Measurements from ENCODE around the gene MAP7D3.

Gene MAP7D3

GRCh38 chrX:136207546-136207945, 43.7 kb downstream of the MAP7D3 start:
- no peak for DNase-seq (ENCODE audit: extremely low read depth in 1 of 2, low read depth in 1 of 2)

DNA sequence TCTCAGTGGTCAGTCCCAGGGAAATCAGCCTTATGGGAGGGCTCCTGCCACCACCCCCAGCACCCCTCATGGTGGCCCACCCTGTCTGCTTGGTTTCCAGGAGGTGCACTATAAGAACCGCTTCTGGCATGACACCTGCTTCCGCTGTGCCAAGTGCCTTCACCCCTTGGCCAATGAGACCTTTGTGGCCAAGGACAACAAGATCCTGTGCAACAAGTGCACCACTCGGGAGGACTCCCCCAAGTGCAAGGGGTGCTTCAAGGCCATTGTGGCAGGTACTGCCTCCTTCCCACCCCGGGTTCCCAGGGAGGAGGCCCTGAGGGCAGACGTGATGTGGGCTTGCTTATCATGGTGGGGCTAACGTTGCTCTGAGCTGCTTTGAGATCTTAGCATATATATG, 44.3 kb downstream of the MAP7D3 start:
- DNase-seq (ENCODE audit: extremely low read depth in 1 of 2, low read depth in 1 of 2): no peak

DNA sequence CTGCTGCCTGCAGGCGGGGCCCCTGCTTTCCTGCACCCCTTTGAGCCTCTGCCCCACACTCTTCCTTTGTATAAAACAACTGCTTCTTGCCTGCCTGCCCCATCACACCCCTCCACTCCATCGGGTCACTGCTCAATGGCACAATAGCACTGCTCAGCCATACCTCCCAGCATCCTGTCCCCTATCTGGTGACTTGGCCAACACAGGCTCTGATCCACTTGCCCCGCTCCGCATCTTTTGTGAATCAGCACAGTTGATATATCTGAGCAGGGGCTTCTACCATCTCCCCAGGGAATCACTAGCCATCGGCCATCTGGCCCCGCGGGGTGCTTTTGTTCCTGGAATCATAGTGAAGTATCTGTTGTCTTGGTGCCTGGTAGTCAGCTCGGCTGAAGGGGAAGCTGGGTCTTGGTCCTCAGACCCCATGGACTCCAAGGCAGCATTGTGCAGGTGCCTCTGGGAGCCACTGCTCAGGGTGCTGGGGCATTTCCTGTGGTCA, 45.3 kb downstream of the MAP7D3 start:
- DNase-seq (ENCODE audit: extremely low read depth in 1 of 2, low read depth in 1 of 2): no peak

DNA sequence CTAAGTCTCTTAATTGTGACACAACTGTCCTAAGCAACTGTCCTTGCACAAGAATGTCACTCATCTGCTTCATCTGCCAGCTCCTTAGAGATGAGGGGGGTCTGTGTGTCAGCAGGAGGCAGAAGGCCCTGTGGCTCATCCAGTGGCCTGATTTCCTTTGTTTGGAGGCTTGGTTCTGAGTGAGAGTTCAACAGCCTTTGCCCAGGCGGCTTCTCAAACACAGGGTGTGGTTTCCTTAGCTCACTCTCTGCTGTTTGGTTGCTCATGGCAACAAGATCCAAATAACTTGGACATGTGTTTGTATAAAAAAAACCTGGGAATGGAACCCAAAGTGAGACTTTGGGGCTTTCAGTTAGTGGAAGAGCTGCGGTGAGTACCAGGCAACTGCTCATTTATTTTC, 46.6 kb downstream of the MAP7D3 start:
- DNase-seq (ENCODE audit: extremely low read depth in 1 of 2, low read depth in 1 of 2): no peak

GRCh38 chrX:136203951-136204350, 47.2 kb downstream of the MAP7D3 start:
- no peak for DNase-seq (ENCODE audit: extremely low read depth in 1 of 2, low read depth in 1 of 2)

GRCh38 chrX:136203438-136203837, 47.8 kb downstream of the MAP7D3 start:
- DNase-seq (ENCODE audit: extremely low read depth in 1 of 2, low read depth in 1 of 2): no peak

DNA sequence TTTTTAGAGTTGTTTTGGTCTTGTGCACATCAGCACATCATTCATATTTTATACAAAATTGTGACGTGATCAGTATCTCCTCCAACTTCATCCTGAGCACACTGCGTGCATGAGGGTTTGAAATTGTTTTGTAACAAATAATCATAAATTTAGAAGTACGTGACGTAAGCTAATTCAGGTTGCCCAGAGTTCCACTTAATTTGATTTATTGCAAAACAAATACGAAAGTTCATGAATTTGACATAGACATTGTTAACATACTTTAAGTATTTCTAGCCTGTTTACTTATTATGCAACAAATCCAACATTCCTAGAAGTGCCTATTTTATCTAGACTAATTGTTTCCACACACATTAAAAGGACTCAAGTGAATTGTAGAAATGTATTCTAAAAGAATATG, 48.3 kb downstream of the MAP7D3 start:
- DNase-seq (ENCODE audit: extremely low read depth in 1 of 2, low read depth in 1 of 2): no peak

DNA sequence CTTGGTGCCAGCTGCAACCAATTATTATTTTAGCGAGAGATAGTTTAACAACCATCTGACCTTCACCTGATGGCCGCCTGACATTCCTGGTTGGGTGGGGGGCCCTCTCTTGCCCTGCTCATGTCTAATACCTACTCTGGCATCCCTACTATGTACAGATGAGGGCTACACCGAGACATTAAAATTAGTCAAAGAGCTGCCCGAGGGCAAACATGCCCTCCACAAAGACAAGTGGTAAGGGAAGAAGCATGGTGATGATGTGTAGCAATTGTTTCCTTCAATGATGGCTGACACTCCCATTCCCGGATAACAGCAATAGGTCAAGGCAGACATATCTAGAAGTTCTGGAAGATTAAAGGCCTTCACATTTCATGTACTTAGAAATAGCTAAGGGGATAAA, 49.6 kb downstream of the MAP7D3 start:
- no peak for DNase-seq (ENCODE audit: extremely low read depth in 1 of 2, low read depth in 1 of 2)

DNA sequence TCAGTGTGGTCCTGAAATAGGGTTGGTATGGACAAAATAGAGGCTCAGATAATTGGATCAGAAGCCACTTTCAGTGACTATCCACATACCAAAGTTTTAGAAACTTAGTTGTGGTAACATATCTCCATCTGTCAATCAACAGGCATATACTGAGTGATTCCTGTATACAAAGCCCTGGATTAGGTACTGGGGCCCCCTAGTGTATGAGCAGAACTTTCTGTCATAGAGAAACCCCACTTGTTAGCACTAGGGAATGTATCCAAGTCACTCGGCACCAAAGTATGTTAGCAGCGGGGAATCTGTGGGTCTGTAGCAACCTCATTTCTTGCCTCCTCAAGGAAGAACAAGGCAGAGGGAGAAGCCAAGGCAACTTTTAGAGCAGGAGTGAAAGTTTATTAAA, 50.7 kb downstream of the MAP7D3 start:
- no peak for DNase-seq (ENCODE audit: extremely low read depth in 1 of 2, low read depth in 1 of 2)

DNA sequence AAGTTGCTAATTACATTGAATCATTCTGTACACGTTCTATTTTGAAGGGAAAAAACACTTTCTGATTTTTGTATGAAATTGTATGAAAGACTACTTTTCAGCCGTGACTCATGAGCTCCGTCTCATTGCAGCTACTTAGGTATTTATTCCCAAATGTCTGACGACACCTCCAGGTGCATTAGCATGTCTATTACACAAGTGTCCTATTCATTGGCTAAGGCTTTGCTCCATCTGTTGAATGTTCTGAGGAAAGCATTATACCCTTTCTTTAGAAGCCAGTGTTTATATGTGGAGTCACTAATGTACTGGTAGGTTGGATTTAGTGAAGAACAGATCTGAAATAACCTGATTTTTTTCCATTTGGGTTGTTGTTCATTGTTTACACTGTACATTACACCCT, 51.8 kb downstream of the MAP7D3 start:
- DNase-seq (ENCODE audit: extremely low read depth in 1 of 2, low read depth in 1 of 2): no peak

DNA sequence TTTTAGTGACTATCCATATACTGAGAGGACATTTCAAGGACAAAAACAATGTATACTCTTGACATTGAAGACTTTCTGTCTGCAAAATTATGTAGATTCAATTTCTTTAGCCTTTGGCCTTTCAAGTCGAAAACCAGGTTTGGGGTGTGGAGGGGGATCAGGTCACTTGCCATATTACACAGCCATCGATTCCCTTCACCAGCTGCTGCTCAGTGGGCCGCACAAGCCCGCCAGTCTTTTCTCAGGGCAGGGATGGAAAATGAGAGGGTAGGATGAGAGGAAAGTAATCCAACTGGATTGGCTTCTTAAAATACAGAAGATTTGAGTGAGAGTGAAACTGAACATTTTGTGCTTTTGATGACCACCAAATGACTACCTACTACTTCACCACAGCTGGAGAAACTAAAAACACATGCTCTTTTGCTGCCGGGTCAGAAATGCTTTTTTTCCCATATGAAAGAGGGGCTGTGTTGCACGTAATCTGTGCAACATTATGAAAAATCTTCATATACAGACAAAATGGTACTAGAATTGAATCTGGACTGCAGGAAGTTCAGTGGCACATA, 52.4 kb downstream of the MAP7D3 start:
- no peak for DNase-seq (ENCODE audit: extremely low read depth in 1 of 2, low read depth in 1 of 2)

- DNase-seq (ENCODE audit: extremely low read depth in 1 of 2, low read depth in 1 of 2): no peak
These were observed 53.2 kb downstream of the MAP7D3 start for GRCh38 chrX:136198010-136198409.

DNA sequence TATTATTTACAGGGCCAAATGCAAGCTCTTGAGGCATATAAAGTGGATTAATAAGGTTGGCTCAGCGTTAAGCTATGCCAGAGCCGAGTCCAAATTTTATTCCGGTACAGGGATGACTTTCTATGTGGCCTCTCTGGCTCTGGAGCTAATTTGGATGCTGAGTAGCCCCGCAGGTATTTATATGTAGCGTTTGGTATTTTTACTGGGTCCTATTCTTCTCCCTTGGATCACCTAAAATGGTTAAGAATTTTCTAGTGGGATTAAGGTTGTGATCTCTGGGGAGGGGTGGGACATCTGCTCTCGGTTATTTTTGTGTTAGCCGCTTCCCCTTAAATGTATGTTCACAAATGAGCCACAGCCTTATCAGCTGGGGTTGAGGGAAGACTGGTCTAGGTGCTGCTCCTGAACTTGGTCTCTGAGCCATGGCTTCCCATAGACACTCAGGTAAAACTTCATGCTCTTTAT, 54.5 kb downstream of the MAP7D3 start:
- no peak for DNase-seq (ENCODE audit: extremely low read depth in 1 of 2, low read depth in 1 of 2)

GRCh38 chrX:136195247-136195646, 56.0 kb downstream of the MAP7D3 start:
- DNase-seq (ENCODE audit: extremely low read depth in 1 of 2, low read depth in 1 of 2): no peak

GRCh38 chrX:136194536-136194935, 56.7 kb downstream of the MAP7D3 start:
- DNase-seq (ENCODE audit: extremely low read depth in 1 of 2, low read depth in 1 of 2): no peak

- no peak for DNase-seq (ENCODE audit: extremely low read depth in 1 of 2, low read depth in 1 of 2)
These were observed 57.4 kb downstream of the MAP7D3 start for GRCh38 chrX:136193771-136194170.

- DNase-seq (ENCODE audit: extremely low read depth in 1 of 2, low read depth in 1 of 2): no peak
These were observed 58.3 kb downstream of the MAP7D3 start for GRCh38 chrX:136192839-136193414.

DNA sequence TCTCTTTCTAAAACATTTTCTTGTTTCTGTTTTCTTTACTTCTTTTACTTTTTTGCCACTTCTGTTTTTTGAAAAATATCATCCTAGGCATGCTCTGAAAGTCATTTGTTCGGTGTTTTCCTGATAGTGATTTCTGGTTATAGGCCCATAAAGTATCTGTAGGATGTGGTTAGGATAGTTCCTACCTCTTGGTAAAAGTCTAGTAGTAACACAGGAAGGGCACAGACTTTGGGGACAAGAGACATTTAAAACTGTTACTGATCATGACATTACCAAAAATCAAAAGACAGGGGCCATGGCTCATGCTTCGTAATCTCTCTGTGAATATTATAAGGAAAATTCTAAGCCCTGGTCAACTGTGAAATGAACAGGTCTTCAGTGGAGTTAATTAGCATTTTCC, 59.1 kb downstream of the MAP7D3 start:
- DNase-seq (ENCODE audit: extremely low read depth in 1 of 2, low read depth in 1 of 2): no peak

- no peak for DNase-seq (ENCODE audit: extremely low read depth in 1 of 2, low read depth in 1 of 2)
These were observed 60.0 kb downstream of the MAP7D3 start for GRCh38 chrX:136191171-136191570.

DNA sequence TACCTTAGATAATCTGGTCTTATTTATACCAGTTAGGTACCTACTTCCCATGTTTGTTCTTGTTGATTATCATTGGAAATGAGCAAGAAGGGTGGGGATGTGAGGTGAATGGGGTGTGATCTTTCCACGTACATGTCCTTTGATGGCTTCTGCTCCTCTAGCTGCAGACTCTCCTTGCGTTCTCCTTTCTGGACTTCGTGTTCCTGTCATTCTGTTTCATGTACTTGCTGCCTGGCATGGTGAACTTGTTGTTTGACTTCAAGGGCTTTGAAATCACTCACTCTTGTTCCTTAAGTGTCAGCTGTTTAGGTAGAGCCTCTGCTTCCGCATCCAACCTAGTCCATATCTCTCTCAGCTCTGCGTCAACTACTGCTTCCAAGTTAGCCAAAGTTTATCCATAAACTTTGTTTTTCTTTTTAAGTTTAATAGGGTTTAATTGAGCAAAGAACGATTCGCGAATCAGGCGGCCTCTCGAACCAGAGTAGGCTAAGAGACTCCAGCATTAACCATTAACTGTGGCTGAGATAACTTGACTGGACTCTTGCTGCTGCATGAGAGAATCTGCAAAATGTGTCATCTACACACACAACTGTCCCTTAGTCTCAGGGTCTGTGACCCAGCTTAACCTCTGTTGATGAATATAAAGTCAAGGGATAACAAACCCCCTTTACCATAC, 61.0 kb downstream of the MAP7D3 start:
- no peak for DNase-seq (ENCODE audit: extremely low read depth in 1 of 2, low read depth in 1 of 2)

DNA sequence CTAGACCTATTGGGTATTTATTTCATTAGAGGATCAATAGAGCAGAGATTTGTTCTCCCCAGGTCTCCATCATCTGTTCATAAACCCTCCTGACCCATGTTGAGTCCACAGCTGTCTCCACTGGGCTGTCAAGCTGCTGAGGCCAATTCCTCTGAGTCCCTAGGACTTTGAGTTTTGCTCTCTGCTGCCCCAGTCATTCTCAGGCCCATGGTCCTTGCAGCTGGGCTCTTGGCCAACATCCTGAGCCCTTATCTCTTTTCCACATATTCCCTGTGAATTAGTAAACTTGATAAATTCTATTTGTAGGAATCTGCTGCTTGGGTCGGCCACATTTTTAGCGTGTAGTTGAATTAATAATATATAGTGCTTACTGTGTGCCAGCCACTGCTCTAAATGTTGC, 62.0 kb downstream of the MAP7D3 start:
- DNase-seq (ENCODE audit: extremely low read depth in 1 of 2, low read depth in 1 of 2): no peak

- DNase-seq (ENCODE audit: extremely low read depth in 1 of 2, low read depth in 1 of 2): no peak
These were observed 65.2 kb downstream of the MAP7D3 start for GRCh38 chrX:136186023-136186413.

Measured in activated CD8-positive, alpha-beta memory T cell treated with anti-CD3 and anti-CD28 coated beads for 1 hour (primary cell).